Measurements from ENCODE around the gene KCNQ1OT1.

KCNQ1OT1 gene

GRCh38 chr11:2593393-2593950, 106.3 kb downstream of the KCNQ1OT1 start:
- no peak for DNase-seq (ENCODE audit: low read depth)

- no peak for DNase-seq (ENCODE audit: low read depth)
Observed at GRCh38 chr11:2592559-2593392, 107.0 kb downstream of the KCNQ1OT1 start.

- DNase-seq (ENCODE audit: low read depth), result no peak
Observed at GRCh38 chr11:2591805-2592204, 108.0 kb downstream of the KCNQ1OT1 start.

DNA sequence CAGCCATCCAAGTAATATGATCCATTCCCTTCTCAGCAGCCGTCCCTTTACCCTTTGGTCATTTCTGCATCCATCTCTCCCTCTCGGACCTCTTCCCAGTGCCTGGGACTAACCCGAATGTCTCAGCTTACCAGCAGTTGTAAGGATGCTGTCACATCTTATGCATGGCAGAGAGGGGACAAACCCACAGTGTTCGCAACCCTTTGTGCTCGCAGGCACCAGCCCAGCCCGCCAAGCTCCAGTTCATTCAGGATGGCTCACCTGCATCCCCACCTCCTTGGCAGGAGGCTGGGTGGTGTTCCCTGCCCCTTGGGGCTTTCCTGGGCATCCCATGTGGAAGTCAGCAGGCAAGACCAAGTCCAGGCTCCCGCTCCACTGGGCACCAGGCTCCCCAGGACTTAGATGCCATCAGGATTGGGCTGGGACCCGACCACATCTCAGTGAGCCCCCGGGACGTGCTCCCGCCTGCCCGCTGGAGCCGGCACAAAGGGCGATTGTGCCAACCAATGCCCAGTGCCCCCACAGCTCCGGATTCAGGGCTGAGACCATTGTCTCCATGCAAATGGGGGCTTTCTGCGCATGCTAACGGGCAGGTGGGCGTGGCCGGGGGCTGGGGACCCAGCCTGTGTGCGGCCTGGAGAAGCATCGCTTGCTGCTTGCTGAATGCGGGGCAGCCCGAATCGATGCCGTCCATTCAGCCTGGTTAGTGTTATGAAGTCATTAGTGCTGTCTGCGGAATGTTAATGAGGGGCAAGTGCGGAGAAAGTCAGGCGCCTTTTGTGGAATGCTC, 108.6 kb downstream of the KCNQ1OT1 start:
- DNase-seq (ENCODE audit: low read depth), result no peak

DNA sequence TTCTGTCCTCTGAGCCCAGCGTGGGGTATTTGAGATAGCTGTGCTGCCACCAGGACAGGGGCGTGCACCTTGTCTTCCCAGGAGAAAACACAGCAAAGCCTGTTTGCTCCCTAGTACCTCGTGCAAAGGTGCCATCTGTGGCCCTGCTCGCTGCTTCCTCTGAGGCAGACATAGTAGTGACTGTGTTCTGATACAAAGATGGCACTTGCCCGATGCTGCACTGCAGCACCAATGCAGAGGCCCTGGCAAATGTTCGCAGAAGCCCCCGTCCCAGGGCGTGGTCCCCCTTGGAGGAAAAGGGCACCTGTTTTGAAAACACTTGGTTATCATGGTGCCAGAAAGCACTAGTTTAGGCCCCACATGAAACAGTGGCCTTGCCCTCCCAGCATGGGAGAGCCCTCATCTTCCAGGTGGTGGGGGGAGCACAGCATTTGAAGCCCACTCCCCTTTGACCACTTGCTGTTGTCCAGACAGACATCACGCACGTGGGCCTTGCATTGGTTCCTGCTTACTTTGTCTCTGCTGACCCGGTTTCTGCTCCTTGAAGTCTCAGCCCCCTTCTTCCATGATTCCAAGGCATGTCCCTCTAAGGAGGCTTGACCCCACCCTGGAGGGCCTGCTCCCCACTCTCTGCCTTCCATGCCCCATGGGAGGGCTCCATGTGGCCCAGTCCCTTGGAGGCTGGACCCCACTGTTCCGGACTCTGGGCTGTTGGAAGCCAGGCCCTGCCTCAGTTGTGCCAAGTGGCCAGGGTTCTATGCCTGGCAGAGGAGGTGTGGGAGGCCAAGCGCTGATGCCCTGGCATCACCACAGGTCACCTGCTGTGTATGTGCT, 109.4 kb downstream of the KCNQ1OT1 start:
- no peak for DNase-seq (ENCODE audit: low read depth)

DNA sequence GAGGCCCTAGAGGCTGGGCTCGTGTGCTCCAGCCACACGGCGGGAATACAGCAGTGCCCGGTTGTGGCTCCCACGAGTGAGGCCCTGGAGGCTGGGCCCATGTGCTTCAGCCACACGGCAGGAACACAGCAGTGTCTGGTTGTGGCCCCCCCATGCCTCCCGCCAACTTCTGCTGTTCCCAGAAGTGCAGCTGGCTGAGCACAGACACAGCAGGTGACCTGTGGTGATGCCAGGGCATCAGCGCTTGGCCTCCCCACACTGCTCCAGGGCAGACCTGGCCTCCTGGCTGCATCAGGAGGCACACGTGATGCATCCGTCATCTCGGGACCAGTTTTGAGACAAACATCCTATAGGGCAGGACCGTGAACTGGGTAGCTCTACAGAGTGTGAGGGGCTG, 110.3 kb downstream of the KCNQ1OT1 start:
- DNase-seq (ENCODE audit: low read depth), result no peak

DNA sequence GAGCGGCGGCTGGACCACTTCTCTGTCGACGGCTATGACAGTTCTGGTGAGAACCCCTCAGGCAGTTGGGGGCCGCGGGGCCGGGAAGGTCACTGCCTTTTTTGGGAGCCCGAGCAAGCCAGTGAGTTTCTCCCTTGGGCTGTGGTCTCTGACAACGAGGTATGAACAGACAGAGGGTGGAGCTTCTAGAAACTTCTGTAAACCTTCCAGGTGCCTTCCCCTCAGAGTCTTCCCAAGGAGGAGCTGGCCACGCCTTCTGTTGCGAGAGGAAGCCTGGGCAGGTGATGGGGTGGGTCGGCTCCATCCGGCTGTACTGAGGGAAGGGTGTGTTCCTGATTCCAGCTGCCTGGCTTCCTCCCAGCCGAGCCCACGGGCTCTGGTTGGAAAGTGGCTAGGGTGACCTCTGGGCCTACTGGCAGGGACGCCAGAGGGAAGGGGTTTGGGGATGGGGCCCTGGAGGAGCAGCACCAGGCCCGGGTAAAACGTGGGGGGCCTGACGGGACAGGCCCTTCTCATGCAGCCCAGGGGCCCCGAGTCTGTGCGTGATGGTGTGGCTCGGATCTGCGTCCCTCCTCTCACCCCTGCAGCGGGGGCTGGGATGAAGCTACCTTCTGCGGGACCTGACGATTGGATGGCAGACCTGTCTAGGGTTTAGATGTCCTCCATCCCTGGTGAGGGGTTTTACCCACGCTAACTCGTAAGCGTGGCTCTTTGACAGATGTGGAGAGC, 110.8 kb downstream of the KCNQ1OT1 start:
- no peak for DNase-seq (ENCODE audit: low read depth)

DNA sequence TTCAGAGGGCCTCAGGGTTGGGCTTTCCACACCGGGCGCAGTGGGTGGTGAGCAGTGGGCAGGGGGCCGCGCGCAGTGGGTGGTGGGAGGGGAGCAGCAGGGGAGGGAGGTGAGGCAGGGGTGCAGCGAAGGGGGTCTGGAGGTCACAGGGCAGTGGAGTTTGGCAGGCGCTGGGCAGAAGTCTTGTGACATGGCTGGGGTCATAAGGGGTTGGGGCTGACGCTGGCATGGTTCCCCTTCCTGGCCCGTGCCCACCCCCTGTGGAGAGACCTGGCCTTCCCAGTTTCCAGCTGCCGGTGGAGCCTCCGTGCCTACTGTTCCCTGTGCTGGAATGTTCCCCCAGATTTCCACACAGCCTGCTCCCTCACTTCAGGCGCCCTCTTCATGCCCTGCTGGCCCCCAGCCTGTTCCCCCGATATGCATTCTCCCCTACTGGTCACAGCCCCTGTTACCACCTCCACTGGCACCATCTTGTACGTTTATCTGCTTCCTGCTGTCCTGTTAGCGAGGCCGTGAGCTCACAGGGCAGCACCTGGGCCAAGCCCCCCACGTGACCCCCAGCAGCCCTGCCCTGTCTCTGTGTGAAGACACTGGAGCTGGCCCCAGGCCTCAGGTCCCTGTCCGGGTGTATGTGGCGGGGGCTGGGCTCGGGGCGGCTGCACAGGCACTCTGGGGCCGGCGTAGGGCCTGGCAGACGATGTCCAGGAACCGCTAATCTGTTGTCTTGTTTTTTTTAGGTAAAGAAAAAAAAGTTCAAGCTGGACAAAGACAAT, 111.6 kb downstream of the KCNQ1OT1 start:
- no peak for DNase-seq (ENCODE audit: low read depth)

DNA sequence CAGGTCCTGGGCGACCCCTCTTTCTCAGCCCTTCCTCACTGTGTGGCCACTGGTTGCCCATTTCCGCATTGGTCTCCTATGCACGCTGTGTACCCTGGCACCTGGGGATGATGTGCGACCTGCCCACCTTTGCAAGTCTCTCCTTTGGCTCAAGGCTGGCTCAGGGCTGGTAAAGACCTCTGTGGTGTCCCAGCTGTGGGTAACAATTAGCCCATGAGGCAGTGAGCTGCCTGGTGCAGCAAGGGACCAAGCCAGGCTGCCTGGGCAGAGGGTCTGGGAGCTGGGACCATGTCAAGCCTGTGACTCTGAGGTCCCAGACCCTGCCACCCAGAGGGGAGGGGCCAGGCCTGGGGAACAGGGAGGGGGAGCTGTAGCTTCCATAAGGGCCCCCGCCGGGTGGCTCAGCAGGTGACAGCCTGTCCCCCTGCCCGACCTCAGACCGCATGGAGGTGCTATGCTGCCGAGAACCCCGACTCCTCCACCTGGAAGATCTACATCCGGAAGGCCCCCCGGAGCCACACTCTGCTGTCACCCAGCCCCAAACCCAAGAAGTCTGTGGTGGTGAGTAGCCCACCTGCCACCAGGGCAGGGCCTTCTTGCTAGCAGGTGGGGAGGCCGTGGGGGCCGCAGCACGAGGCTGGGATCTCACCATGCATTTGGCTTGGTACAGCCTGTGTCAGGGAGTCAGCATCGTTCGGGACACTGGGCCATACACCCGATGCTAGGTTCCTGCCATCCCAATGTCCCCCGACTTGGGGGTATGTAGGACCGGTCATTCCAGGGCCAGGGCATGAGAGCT, 112.5 kb downstream of the KCNQ1OT1 start:
- DNase-seq (ENCODE audit: low read depth), result no peak

- no peak for DNase-seq (ENCODE audit: low read depth)
Observed at GRCh38 chr11:2586793-2587131, 113.0 kb downstream of the KCNQ1OT1 start.

DNA sequence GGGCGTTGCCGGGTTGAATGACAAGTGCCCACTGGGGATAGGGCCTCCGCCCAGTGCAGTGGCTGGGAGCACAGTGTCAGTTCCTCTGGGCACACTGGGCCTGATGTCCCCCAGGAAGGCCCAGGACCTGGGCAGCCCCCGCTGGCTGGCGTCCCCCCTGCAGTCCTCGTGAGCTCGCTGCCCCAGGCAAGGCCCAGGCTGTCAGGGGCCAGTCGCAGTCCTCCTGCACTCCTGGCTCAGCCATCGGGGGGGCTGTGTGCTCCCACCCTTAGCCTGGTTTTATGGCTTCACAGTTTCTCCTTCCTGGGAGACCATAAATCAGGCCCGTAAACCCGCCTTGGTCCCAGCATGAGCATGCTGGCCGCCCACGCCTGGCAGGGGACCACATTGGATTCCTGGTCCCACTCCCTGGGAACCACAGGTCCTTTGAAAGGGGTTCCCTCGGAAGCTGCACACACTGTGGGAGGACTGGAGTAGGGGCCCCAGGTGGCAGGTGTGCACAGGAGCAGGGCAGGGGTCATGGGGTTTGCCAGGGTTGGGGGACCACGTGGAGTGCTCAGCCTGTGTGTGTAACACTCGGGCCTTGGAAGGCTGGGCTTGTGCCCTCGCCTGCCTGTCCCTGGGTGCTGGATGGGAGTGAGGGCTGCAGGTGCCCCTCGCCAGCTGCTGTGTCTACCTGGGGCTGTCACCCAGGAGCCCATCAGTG, 113.6 kb downstream of the KCNQ1OT1 start:
- DNase-seq (ENCODE audit: low read depth), result no peak

GRCh38 chr11:2585566-2586086, 114.2 kb downstream of the KCNQ1OT1 start:
- DNase-seq (ENCODE audit: low read depth), result no peak

DNA sequence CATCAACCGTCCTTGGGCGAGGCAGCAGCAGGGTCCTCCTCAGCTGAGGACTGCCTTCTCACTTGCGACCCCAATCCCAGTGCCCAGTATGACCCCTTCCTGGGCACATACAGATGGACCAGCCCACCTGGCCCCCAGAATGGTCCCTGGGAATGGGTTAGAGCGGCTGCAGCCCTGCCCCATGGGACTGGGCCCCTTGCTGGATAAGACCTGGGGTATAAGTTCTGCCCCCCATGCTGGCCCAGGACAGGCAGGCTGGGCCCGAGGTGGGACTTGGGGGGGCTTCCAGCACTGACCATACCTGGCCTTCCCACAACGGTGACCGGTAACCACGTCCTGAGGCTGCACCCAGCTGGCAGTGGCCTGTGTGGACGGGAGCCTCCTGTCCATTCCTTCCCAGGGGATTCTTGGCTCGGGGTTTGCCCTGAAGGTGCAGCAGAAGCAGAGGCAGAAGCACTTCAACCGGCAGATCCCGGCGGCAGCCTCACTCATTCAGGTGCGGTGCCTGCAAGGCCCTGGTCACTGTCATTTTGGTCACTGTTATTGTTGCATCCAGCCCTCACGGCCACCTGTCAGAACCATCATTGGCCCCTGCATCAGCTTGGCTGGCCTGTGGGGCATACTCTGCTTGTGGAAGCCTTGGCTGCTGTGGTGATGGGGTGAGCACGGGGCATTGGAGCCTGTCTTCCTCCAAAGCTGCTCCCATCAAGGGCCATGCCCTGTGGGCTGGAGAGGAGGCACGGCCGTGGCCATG, 114.8 kb downstream of the KCNQ1OT1 start:
- no peak for DNase-seq (ENCODE audit: low read depth)

- DNase-seq (ENCODE audit: low read depth), result no peak
Observed at GRCh38 chr11:2584434-2584811, 115.4 kb downstream of the KCNQ1OT1 start.

DNA sequence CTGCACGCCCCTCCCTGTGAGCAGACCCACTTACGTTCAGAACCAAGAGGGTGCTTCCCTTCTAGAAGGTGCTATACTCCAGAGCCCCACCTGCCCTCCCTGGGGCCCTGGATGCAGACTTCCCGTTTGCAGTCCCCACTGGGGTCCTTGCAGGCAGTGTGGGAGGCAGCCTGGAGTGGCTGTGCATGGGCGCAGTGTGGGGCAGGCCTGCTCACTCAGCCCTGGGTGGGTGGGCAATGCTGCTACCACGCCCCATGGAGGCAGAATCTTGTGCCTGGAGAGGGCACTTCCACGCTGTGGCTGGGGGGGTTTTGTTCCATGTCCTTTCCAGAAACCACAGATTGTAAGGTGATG, 116.2 kb downstream of the KCNQ1OT1 start:
- DNase-seq (ENCODE audit: low read depth), result no peak

- DNase-seq (ENCODE audit: low read depth), result no peak
Observed at GRCh38 chr11:2582946-2583604, 116.7 kb downstream of the KCNQ1OT1 start.

DNA sequence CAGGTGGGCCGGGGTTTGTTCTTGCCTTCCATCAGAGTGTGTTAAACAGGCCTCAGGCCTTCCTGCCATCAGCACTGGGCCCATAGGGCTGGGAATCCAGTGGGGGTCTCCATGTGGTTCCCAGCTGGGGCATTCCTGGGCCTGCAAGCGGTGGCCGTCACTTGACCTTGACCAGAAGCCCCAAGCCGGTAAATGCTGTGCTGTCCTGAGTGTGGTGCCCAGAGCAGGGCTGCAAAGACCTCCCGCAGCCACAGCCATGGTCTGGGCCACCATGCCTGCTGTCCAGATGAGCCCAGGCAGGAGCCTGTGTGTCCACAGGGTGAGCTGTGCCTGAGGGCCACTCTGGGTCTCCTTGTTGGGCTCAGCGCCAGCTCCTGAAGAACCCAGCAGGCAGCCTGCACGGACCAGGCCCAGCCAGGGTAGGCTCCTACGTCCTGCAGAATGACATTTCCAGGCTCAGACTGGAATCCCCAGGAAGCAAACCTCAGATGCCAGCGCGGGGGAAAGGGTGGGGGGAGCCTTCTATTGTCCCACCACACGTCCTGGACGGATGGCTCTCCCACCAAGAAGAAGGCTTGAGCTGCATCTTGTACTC, 117.3 kb downstream of the KCNQ1OT1 start:
- no peak for DNase-seq (ENCODE audit: low read depth)
